ENCODE measurements around the gene OBP2B.

OBP2B gene

GRCh38 chr9:133165452-133165730 lies 43.7 kb downstream of the OBP2B start:
- no peak for DNase-seq

- DNase-seq = no peak
Observed at GRCh38 chr9:133164191-133164590, 44.9 kb downstream of the OBP2B start.

DNA sequence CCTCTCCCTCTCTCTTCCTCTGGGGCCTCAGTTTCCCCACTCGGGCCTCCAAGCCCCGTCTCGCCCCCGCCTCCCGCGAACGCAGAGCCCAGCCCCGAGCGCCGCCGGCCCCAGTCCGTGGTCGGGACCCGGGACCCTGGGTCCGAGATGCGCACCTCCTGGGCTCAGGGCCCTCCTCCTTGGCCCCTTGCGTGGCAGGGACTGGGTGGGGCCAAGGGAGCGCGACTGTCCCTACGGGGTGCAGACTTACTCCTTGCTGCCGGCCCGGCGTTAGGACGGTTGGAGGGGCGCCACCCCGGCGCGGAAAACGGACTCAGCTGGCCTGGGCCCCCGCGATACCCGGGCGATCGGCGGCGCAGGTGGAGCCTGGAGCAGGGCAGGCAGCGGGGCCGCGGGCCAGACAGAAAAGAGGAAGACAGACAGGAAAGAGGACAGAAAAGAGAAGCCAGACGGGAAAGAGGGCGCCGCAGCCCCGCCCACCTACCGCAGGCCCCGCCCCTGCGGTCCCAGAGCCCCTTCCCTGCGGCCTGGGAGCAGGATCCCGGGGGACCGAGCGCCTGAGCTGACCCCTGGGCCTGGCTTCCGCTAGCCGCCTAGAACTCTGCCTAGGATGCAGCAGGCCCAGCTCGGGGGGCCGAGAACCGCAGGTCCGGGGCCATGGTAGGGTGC lies 45.4 kb downstream of the OBP2B start, which contains the start of gene GBGT1:
TSS of gene GBGT1 (minus strand) at position 411 of the 669 bp plus-strand sequence. CDS start 1,502 bp downstream, outside the sequence.
- DNase-seq = no peak

DNA sequence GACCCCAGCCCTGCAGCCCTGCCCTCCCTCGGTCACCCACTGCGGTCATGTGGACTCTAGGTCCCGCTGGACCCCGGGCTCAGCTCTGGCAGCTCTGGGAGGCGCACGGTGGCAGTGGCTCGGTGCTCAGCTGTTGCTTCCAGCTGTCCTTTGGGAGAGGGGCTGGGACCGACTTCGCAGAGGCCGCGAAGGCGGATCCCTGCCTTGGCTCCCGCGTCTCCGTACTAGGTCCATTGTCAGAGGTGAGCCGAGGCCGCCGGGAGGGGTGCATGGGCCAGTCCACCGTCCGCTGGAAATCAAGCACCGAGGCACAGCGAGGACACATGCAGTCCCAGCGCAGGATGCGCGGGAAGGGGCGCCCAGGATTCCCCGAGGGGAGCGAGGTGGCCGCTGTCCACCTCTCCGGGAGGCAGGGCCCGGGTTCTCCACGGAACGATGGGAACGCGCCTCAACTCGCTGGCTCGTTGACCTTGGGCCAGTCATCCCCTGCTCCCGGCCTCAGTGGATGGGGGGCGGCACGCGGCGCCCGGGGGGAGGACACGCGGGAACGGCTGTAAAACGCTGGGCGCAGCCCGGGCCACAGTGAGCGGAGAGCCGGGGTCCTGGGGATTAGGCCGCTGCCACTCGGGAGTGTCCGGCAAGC lies 46.1 kb downstream of the OBP2B start:
- no peak for DNase-seq

- no peak for DNase-seq
Observed at GRCh38 chr9:133161547-133161950, 47.5 kb downstream of the OBP2B start.

- DNase-seq = peak; percentile 14
Observed at GRCh38 chr9:133160742-133161546, 48.1 kb downstream of the OBP2B start.

GRCh38 chr9:133158695-133159094 lies 50.4 kb downstream of the OBP2B start:
- no peak for DNase-seq
